Cardiac fibroblast (primary cell): ENCODE results near the gene TEX2.

ENCODE experiments used
- DNase-seq, 2 donors: peaks; one replicate each; pipeline versions ENCODE4 v3.0.0 to v3.0.0-alpha.2; 2010; ENCODE audit warnings: low read depth in 2 of 2
- H3K4me3 ChIP-seq, 2 donors: replicated peaks in 1 of 2; 1 replicate in 1 of 2; 2 replicates in 1 of 2; pipeline ENCODE4 v1.5.1; 2011; ENCODE audit warnings: low read depth in 2 of 2, low read length in 2 of 2, mild to moderate bottlenecking in 2 of 2, moderate library complexity in 1 of 2
- CTCF ChIP-seq: IDR thresholded peaks from one replicate; pipeline ENCODE4 v1.5.1; 2011; ENCODE audit warnings: low read depth, mild to moderate bottlenecking, low read length, inconsistent platforms

Gene TEX2

DNA sequence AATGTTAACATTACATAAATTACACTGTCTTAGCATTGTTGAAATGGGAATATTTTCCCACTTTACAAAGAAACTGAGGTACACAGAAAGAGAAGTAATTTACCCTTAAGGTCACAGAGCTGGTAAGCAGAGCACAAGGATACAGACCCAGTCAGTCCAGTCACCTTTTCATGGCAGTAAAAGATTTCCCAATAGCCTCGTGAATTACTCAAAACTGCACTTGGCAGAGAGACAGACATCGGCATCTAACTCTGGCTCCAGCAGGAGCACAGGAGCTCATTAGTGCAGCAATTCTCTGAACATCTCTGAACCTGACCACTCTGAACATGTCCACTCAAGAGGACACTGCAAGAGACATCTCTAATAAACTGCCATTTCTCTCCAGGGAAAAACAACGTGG is 3.1 kb downstream of the TEX2 start:
- TF ChIP-seq CTCF, result no peak
- DNase-seq, result peak; percentile 78 to 80
- H3K4me3 ChIP-seq, result no peak overlapping the region

- TF ChIP-seq CTCF, result no peak
- no peak overlapping the region for H3K4me3 ChIP-seq
- DNase-seq, result no peak
Measured at GRCh38 chr17:64259426-64259825, 3.6 kb downstream of the TEX2 start.

DNA sequence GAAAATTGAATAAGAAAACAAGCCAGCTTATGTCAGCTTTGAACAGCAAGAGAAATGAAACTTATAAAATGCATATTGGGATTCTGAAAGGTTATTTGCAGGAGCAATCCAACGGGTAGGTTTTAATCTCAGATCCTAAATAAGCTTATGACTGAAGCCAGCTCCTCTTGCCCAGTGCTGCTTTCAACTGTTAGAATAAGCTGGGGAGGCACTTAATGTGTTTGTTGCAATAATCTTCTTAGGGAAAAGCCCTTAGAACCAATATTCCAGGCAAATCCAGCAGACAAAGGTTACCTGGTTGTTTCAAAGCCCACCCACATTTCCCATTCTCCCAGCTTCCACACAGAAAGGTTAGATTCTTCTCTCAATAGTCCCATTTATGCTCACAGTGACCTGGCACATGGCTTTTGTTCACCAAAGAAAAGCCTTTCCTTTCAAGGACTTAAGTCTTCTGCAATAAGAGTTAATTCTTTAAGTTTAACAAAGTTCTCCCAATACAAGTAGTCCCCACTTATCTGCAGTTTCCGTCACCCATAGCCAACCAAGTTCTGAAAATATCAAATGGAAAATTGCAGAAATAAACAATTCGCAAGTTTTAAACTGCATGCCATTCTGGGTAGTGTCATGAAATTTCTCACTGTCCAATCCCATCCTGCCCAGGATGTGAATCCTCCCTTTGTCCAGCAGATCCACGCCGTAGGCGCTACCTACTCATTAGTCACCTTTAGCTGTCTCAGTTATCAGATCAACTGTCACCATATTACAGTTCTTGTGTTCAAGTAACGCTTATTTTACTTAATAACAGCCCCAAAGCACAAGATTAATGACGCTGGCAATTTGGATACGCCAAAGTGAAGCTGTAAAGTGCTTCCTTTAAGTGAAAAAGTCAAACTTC is 5.9 kb downstream of the TEX2 start:
- no peak for TF ChIP-seq CTCF
- H3K4me3 ChIP-seq, result no peak overlapping the region
- peak in 1 of 2 donors; percentile 26 for DNase-seq

DNA sequence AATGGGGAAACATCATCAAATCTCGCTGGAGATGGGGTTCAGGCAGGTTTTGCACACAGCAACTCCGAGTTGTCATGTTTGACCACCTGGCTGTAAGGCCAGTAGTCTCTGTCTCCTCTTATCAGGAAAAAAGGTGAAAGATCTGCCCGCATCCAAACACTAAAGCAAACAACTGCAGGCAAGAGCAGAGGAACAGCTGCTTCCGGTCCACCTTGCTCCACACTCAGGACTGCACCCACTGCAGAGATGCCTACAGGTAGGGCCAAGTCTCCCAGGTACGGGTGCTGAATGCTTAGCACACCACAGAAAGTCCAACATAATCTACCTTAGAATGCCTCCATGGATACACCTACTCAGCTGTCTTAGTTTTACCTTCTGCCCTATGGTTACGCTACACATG is 7.3 kb downstream of the TEX2 start:
- DNase-seq, result no peak
- TF ChIP-seq CTCF, result no peak

DNA sequence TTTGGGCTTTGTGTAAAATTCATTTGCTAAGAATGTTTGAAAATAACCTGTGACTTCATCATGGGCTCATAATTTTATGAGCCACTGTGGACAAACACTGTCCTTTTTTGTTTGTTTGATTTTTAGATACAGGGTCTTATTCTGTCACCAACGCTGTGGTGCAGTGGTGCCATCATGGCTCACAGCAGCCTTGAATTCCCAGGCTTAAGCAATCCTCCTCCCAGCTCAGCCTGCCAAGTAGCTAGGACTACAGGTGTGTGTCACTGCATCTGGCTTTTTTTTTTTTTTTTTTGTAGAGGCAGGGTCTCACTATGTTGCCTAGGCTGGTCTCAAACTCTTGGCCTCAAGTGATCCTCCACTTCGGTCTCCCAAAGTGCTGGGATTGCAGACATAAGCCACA is 8.3 kb downstream of the TEX2 start:
- TF ChIP-seq CTCF, result no peak
- no peak for DNase-seq
- H3K4me3 ChIP-seq, result no peak overlapping the region

More for the DNA sequence above, 7.3 kb downstream of the TEX2 start:
- H3K4me3 ChIP-seq, result no peak overlapping the region

GRCh38 chr17:64253470-64253869 is 9.6 kb downstream of the TEX2 start:
- H3K4me3 ChIP-seq, result no peak overlapping the region
- TF ChIP-seq CTCF, result no peak
- no peak for DNase-seq
